Astrocyte of the spinal cord (primary cell): ENCODE data around the gene RBM43.

Experiments used
- DNase-seq: peaks from one replicate; pipeline ENCODE4 v3.0.0; 2011; ENCODE audit warnings: low read depth, low spot score
- H3K4me3 ChIP-seq: 2 replicates; pipeline ENCODE4 v1.5.1; 2011; ENCODE audit warnings: low read depth, mild to moderate bottlenecking, low read length, moderate library complexity
- in situ Hi-C: cut with HindIII; loops from 2 replicates; pipeline ENCODE4 v1.10.0; 2017; ENCODE audit warnings: low sequenced_read_pairs
- TF ChIP-seq, protein P1 (sequence below): IDR thresholded peaks from 2 replicates; pipeline ENCODE4 v1.5.1; 2012; ENCODE audit warnings: low read depth, mild to moderate bottlenecking, low read length, inconsistent platforms

Gene RBM43

GRCh38 chr2:151246152-151246551 is 15.5 kb downstream of the RBM43 start:
- no peak overlapping the region for H3K4me3 ChIP-seq
- in situ Hi-C loops = no loop called here
- no peak for DNase-seq
- TF ChIP-seq, protein P1, sequence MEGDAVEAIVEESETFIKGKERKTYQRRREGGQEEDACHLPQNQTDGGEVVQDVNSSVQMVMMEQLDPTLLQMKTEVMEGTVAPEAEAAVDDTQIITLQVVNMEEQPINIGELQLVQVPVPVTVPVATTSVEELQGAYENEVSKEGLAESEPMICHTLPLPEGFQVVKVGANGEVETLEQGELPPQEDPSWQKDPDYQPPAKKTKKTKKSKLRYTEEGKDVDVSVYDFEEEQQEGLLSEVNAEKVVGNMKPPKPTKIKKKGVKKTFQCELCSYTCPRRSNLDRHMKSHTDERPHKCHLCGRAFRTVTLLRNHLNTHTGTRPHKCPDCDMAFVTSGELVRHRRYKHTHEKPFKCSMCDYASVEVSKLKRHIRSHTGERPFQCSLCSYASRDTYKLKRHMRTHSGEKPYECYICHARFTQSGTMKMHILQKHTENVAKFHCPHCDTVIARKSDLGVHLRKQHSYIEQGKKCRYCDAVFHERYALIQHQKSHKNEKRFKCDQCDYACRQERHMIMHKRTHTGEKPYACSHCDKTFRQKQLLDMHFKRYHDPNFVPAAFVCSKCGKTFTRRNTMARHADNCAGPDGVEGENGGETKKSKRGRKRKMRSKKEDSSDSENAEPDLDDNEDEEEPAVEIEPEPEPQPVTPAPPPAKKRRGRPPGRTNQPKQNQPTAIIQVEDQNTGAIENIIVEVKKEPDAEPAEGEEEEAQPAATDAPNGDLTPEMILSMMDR = no peak

- DNase-seq = no peak
- TF ChIP-seq, protein P1 = no peak
- no peak overlapping the region for H3K4me3 ChIP-seq
- in situ Hi-C loops = no loop called here
These were observed 18.2 kb downstream of the RBM43 start for GRCh38 chr2:151243468-151243867.

DNA sequence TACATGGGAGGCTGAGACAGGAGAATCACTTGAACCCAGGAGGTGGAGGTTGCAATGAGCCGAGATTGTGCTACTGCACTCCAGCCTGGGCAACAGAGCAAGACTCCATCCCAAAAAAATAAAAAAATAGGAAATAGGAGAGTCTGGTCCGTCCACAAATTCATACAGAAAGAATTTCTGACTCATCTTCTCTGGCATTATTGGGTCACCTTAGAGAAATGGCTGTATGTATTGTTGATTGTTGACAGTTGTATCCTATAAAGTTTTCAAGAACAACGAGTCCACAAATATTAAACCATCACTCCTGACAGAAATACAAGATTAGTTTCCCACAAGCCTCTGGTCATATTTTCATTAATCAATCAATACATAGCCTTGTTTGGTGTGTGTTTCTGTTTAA is 20.4 kb downstream of the RBM43 start:
- H3K4me3 ChIP-seq = no peak overlapping the region
- in situ Hi-C loops = no loop called here
- no peak for DNase-seq
- TF ChIP-seq, protein P1 = no peak

DNA sequence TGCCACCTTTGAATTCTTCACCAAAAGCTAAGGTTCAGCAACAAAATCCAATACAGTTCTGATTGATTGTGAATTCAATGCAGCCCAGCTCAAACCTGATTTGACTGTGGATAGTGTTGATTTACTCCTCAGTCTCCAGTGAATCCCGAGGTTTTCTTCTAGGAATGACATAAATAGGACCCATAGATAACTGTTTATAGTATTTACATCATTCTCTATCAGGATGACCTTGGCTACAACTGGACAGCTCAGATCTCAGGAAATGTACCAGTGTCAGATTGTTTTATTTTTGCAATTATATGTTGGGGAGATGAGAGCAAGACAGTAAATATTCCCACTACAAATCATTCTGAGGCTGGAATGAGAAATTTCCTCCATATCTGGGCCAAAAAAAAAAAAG is 21.2 kb downstream of the RBM43 start:
- no peak overlapping the region for H3K4me3 ChIP-seq
- in situ Hi-C loops = no loop called here
- TF ChIP-seq, protein P1 = no peak
- no peak for DNase-seq

DNA sequence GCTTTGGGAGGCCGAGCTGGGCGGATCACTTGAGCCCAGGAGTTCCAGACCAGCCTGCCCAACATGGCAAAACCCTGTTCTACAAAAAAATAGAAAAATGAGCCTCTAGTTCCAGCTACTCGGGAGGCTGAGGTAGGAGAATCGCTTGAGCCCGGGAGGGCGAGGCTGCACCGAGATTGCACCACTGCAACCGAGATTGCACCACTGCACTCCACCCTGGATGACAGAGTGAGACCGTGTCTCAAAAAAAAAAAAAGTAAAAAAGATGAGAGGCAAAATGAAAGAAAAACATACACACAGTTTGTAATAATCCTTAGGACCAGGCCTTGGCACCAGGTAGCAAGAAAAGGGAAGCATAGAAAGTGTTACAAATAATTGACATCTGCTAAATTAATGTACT is 22.0 kb downstream of the RBM43 start:
- TF ChIP-seq, protein P1 = no peak
- H3K4me3 ChIP-seq = no peak overlapping the region
- no peak for DNase-seq
- in situ Hi-C loops = no loop called here

DNA sequence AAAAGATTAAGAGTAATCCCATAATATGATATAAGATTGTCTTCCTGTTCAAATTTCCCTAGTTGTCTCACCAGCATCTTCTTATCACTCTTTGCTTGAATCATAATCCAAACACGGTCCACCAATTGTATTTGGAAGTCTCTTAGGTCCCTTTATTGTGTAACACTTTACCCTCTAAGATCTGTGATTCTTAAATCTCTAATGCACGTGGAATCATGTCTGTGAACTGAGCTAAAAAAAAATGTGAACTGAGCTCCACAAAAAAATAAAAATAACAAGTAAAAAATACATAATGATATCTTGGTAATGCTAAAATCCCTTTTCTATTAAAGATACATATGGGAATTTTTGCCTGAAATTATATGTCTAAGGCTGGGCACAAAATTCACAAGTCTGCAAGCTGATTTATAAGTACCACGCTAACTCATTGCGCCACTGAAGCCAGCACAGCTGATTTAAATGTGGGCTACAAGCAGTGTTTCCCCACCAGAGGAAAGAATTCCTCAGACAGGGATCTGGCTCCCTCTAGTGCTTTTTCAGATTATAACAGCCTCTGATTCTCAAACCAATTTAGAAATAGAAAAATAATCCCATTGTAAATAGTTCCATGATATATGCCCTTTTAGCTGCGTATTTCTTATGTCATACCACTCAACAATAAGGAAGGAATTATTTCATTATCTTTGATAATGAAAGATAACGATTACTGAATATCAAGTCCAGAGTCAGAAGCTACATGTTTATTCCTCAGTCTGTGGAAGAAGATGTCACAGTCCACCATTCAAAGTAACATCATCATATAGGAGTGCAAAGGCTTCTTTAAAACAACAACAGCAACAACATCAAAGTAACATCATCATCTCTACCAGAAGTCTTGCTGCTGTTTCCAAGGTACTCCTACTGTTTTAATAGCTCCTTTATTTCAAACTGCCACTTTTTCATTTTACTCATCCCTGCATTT is 22.9 kb downstream of the RBM43 start:
- TF ChIP-seq, protein P1 = peak; percentile 74
- in situ Hi-C loops = no loop called here
- no peak overlapping the region for H3K4me3 ChIP-seq
- peak; percentile 79 for DNase-seq
